Stimulated activated CD8-positive, alpha-beta memory T cell treated with anti-CD3 and anti-CD28 coated beads, Interleukin-15, amount 100 ng/mL, for 4 hours (primary cell): Measurements from ENCODE around the gene HOXA11.

Experiments
- DNase-seq, 2 donors: peaks; one replicate each; pipeline ENCODE4 v3.0.0-alpha.2; 2020; ENCODE audit warnings: low read depth in 2 of 2

HOXA11 gene

DNA sequence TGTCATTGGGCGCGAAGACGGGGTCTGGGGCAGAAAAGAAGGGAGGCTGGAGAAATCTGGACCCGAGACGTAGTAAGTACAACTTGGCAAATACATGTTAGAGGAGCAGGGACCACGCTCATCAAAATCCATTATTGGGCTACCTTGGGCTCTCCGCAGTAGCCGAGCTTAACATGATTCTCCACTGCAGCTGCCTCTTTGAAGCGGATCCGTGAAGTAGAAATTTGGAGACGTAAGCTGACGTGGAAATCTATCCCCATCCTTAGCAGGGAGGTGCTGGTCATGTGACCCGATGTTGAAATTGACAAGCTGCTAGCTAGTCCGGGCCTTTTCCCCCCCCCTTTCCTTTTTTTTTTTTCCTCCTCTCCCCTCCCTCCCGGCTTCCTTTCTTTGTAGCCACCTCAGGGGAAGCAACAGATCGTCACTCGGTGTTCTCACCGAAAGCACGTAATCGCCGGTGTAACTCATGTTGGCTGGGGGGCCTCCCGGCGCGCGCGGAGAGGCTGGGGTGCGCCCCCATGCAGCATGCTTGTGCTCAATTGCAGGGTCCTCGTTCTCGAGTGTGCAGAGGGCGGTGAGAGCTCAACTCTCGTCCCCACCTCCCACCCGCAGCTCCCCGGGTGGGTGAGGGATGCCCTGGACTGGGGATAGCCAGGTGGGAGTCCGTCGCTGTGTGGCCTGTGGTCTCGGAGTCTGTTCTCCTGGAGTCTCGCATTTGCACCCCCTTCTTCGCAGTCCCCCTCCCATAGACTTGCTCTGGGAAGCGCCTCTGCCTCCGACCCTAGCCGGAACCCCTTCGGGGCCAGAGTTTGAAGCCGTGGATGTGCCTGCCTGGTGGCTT lies at the start of gene HOXA11:
Gene HOXA11 (minus strand): TSS at position 220 of the 841 bp plus-strand sequence. CDS start 88 bp downstream, at position 132.
- no peak for DNase-seq

DNA sequence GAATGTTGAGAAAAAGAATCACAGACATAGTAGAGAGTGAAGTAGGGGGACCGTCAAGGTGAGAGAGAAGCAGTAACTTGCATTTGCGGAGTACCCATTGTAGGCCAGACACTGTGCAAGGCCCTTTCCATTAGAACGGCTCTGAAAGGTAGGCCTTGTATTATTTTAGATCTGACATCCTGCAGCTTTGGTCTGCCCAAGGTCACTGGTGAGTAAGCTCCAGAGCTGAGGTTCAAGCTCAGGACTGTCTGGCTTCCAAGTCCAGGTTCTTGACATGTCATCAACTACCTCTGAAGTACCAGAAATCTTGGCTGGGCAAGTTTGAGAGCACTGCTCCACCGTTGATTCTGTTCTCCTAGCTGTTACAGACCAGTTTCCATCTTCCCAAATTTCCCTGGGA lies 44.4 kb upstream of the HOXA11 start:
- no peak for DNase-seq

DNA sequence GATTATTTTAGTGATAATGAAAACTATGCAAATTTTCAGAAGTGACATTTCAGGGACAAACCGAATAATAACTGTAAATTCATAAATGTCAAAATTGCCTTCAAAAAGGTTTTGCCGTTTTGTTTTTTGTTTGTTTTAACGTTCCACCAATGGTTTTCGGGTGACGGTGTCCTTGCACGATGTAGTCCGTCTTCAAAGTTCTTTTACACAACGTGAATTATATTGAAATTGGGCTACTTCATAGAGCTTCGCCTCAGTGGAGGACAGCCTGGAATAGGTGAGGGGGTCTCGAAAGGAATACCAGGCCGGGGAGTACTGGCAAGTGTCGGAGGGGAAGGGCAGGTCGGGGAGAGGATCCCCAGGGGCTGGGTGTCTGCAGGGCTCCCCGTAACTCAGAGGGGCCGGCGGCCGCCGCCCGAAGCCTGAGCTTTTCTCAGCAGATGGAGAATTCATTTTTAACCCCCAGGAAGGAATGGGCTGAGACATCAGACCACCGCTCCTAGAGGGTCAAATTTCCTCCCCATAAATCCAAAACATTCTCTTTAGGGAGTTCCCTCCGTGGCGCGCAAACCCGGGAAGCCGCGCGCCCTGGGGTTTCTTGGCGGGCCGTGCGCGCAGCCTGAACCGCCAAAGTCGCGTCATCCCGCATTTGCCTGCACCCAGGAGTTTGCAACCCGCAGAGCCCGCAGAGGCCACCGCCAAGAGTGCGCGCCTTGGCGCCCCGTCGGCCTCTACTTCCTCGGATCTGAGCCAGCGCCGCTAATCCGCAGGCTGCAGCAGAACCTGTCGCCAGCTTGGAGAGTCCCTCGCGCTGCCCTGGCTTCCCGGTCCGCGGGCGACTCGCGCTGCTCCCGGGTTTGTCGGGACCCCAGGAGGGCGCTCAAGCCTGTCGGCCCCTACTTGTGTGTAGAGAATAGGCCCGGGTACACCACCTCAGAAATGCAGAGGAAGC lies 40.2 kb upstream of the HOXA11 start:
- DNase-seq, result no peak

DNA sequence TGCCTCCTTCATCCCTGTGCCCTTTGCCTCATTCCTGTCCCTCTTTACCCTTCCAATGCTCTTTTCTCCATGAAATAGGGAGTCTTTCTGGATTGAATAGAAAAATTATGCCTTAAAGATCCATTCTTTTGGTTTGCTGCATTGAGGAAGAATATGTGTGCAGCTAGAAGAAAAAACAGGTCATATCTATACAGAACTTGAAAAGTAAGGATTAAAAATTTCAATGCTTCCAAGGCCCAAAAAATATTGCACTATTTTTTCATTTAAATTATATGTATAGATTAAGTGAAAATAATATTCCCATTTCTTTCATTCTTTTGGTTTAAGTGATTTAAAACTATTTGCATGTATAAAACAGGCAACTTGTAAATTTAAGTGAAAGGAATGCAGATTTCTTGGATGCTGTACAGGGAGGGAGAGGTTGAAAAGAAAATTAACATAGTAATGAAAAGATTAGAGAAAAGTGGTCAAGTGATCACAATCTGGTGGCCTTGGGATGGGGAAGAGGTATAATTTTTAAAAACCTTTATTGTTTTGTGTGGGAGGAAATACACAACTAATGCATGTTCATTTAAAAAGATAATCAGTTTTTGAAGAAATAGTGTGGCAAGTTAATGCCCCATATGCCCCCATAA lies 39.0 kb upstream of the HOXA11 start:
- no peak for DNase-seq

DNA sequence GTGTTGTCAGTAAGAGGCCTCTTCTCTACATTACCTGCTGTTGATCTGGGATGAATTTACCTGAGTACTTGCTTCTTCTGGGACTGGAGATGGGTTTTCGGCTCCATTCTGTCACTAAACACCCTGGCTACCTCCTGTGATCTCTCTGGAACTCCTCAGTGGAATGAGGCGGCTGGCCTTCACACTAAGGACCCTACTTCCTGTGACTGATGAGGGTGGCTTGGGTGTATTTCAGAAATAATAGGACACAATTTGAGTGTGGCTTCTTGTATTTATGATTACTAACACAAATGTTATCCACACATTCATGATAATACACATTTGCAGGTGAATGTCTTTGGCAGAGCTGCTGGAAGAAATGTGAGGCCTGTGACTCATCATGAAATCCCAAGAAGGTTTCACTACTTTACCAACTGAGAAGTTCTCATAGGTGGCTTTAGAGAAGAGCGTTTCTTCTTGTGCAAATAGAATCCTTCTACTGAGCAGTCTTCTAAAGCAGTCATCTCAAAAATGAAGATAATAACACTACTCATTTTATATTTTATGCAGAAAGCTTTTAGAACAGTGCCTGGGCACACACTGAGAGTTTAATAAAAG lies 36.3 kb upstream of the HOXA11 start:
- no peak for DNase-seq

DNA sequence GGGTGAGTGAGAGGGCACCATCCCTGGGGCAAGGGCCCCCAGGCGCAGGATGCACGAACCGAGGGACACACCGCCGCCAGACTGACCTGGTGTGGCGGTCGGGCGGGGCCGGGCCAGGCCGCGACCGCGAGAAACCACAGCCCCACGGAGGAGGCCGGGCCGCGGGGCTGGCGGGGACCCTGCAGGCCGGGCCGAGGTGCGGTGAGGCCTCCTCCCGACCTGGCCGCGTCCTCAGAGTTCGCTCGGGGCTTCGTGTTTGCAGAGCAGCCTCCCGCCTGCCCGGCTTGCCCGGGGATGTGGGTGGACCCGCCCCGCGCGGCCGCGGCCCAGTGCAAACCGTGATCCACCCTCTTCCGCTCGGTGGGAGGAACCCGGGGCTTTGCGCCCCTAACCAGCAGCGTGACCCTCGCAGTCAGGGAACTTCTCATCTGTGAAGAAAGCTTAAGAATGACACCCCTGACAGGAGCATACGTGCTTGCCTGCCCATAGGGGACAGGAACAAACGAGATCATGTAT lies 35.5 kb upstream of the HOXA11 start:
- no peak for DNase-seq

DNA sequence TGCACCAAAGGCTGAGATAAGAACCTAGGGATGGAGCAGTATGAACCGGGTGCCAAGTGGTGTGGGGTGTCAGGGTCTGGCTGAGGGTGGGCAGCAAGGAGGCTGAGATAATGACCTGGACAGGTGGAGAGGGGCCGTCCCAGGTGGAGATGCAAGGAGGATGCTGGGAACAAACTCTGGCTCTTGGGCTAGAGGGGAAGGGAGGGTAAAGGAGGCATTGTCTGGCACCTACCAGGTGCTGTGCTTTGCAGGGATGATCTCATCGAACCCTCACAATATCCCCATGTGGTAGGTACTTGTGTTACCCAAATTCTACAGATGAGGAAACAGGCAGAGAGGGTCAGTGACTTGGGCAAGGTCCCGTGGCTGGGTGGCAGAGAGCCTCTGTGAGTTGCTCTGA lies 34.8 kb upstream of the HOXA11 start:
- no peak for DNase-seq

DNA sequence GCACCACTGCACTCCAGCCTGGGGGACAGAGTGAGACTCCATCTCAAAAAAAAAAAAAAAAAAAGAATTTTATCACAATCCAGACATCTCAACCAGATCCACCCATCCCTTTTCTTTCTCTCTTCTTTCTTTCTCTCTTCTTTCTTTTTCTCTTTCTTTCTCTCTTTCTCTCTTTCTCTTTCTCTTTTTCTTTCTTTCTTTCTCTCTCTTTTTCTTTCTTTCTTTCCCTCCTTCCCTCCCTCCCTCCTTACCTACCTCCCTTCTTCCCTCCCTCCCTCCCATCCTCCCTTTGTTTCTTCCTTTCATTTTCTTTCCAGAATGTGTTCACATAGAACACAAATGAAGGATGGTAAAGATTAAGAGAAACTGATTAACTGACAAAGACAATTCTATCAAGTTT lies 32.9 kb upstream of the HOXA11 start:
- no peak for DNase-seq

DNA sequence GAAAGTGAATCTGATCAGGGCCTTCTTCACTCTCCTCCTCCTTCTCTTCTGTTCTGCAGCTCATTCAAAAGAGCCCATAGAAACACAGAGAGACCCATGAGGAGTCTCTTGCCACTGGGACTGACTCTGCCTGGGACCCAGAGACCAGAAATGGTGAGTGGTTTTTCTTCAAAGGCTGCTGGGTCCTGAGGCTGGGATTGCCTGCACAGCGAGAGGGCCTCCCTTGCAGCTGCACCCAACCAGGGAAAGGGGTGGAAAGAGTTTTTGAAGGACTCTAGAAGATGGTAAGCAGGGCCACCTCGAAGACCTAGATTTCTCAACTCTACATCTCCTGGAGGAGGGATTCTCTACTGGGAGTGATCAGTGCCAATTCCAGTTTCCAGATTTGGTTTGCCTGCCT lies 30.3 kb upstream of the HOXA11 start:
- DNase-seq, result no peak

DNA sequence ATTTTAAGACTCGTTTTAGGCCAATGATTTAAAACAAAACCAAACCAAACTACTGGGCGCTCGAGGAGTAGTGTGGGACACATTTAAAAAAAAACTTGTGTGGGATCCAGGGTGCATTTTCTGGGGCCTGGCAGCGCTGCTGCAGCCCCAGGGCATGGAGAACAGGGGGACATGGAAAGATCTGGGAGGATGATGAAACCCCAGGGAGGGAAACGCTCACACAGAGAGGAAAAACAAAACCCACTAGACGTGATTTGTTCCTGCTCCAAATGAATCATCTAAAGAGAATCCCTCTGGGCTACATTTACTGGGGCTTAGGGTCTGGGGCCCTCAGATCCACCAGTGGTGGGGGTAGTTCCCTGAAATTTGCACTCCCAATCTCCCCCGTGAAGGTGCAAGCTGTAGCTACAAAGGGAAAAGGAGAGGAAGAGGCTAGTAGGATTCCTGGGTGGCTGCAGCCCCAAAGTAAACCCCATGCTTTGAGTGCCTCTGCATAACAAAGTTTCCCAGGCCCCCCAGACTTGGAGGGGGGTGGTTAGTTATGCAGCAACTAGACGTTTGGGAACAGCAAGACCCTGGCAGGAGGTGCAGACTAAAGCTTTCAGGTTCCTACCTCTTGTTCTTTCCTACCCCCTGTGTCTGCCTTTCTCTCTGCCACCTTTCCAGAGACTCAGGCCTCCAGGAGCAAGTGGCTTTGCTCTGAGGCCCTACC lies 29.4 kb upstream of the HOXA11 start:
- no peak for DNase-seq

DNA sequence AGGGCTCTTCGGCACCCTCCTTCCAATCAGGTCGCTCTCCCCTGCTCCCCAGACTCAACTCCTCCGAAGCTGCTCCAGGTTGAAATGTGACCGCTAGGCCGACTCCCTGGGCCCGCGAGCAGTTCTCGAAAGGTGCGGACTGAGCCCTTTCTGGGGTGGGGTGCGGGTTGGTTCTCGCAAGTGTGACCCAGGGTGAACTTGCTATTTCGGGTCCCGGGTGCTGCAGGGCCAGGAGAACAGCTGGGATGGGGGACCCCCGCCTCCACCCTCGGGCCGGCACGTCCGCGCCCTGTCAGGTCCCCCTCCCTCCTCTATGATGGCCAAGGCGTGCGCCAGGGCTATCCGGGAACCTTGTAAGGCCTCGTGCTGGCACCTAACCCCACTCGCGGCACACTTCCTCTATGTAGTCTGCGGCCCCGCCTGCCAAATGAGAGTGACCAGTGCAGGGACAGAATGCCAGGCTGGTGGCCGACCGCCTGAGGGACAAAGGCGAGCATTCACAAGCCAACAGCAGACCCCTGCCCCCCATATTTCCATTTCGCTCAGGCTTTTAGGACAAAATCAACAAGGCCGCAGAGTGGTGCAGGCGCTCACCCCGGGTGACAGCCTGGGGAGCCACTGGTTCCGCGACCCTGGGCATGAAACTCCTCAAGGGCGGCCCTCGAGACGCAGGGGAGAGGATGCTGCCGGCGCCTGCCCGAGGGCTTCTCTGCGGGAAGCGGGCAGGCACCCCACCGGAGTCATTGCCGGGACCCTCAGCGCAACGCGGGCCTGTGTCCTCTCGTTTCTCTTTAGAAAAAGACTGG lies 28.6 kb upstream of the HOXA11 start:
- DNase-seq, result no peak

DNA sequence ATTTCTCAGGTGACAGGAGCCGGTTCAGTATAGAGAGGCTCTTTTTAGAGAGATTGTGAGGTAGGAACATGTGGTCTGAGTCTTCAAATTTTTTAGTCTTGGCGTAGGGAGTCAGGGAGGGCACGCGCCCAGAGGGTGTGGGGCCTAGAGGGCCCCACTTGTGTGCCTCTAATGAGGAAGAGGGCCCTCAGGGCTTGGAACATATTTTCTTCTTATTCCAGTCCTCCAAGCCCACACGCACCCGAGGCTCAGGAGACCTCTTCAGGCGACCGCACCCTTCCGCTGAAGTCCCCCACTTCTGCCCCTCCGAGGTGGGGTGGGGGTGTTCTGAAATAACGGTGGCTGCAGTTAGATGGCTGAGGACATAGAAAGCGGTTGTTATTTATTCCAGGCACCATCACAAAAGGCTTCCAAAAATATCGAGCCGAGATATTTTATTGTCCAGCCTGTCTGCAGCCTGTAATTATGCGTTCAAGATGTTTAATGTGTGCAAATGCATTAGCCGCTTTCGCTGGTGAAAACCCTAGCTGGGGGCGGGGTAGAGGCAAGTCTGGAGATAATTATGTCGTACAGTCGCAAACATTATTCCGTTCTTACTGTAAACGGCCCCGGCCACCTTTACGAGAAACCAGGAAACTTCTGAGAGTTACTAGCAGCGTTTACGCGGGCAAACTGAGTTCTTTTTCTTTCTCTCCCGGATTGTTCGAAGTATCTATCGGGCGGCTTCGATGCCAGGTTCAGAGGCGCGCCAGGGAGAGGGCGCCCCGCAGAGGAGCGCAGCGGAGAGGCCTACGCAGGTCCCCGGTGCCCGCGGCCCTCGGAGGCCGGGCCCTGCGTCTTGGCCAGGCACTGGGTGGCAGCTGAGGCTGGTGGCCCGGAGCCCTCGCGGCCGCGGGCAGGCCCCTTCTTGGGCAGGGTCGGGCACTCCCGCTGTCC lies 27.7 kb upstream of the HOXA11 start:
- DNase-seq, result no peak

DNA sequence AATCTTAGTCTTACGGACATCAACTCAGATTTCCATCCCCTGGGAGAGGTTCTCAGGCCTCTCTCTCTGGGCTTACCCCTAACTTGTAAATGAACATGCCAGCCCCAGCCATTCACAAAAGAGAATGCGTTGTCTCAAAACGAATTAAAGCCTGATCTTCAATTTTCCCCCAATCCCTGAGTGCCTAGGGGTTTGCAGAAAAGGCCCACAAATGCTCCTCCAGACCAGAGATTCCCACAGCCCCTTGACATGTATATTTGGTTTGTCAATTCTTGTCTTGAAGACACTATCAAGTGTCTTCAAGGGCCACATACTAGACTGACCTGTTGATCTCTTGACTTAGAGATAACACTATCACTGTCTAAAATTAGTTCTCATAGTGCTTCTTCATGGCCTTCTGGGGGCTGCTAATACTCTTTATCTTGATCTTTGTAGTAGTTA lies 26.8 kb upstream of the HOXA11 start:
- DNase-seq, result no peak

DNA sequence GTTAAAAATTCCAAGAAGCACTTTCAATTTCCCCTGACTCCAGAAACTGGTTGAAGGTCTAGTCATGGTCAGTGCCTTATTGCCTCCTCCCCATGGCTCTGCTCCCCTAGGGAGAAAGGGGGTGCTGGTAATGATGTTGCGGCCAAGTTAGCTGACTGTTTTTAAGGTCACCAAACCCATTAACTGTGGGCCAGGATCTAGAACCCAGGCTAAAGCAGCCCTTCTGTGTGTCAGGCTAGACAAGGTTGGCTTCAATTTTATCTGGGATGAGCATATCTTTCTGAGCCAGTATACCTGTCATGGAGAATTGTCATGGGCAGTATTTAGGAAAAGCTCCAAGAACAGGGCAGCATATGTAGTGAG lies 26.0 kb upstream of the HOXA11 start:
- no peak for DNase-seq

DNA sequence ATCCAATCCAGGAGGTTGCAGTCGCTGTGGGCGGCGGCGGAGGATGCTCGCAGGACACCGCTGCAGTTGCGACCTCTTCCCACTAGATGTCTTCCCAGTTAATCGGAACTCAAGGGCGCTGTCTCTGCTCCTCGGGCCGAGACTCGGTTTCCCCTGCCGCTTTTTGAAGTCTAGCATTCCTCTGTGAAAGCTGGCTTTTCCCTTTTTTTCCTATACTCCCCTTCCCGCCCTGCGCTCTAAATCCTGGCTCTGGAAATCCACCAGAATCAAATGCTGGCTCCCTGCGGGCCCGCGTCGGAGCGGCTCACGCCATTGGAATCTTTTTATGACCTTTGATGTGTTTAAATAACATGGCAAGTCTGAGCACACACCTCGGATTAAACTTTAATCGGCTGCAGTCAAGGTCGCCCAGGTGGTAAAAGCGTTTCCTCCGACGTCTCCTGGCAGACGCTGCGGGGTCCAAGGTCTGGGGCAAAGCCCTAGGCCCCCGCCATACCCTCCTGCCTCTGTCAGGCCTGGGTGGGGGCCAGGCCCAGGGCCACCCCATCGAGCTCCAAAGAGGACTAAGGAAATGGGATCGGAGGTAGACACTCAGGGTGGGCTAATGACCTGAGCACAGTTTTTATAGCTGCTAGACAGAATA lies 25.5 kb upstream of the HOXA11 start:
- DNase-seq, result no peak

DNA sequence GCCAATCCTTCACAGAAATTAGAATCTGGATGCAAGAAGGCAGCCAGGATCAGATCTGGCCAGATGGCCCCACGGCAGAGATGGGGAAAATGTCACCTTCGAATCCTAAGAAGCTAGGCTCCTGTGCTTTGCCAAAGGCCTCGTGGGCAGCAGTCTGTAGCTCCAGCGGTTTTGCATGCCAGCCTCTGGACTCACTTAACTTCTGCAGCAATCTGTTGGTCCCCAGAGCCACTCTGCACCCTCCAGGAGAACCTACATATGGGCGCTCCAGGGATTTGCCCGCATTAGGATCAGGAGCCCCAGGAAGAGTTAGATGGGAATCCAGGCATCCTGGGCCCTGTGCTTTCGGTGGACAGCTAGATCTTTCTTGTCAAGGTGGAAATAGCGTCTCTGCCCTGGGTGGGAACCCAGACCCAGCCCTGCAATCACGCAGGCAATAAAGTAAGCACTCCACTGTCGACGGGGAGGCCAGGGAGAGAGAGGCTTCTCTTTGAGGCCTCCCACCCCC lies 25.0 kb upstream of the HOXA11 start:
- DNase-seq, result no peak

DNA sequence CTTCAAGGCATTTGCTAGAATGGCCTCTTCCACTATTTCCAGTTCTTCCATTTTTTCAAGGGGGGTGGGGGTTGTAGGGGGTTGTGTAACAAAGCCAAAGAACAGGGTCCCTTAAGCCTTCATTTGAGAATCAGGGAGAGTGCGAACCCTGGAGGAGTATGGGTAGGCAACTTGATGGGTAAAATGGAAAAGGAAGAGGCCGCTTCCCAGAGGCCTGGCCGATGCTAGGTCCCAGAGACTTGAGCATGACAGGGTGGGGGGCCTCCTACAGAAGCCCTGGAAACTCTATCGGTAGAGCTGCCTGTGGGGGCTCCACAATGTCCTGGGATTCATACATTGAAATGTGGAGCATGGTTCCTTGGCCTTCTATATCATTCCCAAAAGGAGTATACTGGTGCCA lies 24.0 kb upstream of the HOXA11 start:
- DNase-seq, result no peak

DNA sequence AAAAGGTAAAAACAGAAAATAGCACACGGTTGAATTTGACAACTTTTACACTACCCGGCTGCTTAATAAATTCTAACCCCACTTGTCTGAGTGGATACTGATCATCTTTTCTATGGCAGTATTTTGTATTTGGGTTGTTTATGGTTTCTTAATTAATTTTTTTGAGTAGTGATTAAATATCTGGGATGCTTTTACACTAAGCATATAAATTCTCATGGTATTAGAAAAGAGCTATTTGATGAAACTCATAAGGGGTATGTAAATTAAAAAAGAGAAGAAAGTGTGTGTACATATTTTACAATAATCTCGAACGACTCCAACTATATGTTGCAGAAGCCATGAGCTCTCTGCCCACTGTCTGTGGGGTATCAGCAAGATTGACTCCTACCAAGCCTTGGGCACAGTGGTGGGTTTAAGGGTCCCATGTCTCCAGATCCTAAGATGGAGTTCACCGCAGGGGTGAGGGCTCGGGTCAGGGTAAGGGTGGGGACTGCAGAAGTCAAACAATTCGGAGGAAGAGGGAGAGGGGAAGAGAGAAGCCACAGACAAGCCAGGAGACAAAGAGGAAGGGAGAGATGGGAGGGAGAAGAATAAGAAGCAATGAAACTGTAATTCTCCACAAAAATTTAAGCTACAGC lies 22.4 kb upstream of the HOXA11 start:
- DNase-seq, result no peak
